Measurements from ENCODE around the gene APBA2. TPM values are rescaled to one million over a fixed set of nuclear protein-coding genes. Genes with fewer than 3 reads are reported as not detected.

Gene APBA2
- total and polyA plus RNA-seq, 10 of the 15 experiments (the other 5 are each of a cell fraction or from before 2014, with no cell fraction given): 0.06 to 0.26 (median 0.07) TPM; not detected in 7

- FAIRE-seq (no peak), DNase-seq (ENCODE audit: low read depth, low spot score) (no peak), ATAC-seq (no peak)
- Histone ChIP-seq H4K20me1 (ENCODE audit: control insufficient read depth, insufficient read depth) (no peaks in the 10 kb centered on the region), H3K9ac (ENCODE audit: control insufficient read depth, insufficient read depth, low read length) (no peak overlapping the region), H3K4me2 (ENCODE audit: control insufficient read depth, insufficient read depth) (no peak overlapping the region), H3K79me2 (ENCODE audit: control insufficient read depth, insufficient read depth, low read length) (no peaks in the 10 kb centered on the region), H3K9me3 (replicated peaks; ENCODE audit: control insufficient read depth, insufficient read depth, low read length) (no peaks in the 10 kb centered on the region), H3K27ac (ENCODE audit: control insufficient read depth, insufficient read depth) (no peak overlapping the region), H3K4me3 (no peak overlapping the region), H3K4me1 (ENCODE audit: control insufficient read depth, insufficient read depth, low read length) (no peaks in the 10 kb centered on the region), H2AFZ (ENCODE audit: control insufficient read depth, low read depth, low read length) (no peak overlapping the region), H3K36me3 (ENCODE audit: control insufficient read depth in 2 of 2, insufficient read depth in 2 of 2, low read length in 1 of 2) (no peaks in the 10 kb centered on the region), H3K27me3 (replicated peaks in 1 of 2; ENCODE audit: control insufficient read depth in 2 of 2, insufficient read depth in 2 of 2, low read length in 1 of 2) (no peaks in the 10 kb centered on the region; a peak in 1 of 4 replicates)
- no TSS peak for BruUV-seq (replicated peaks)
- WGBS (ENCODE audit: insufficient coverage, insufficient replicate concordance, low lambda C conversion rate, missing lambda C conversion rate): 17% methylated on average over 13 of the region's 13 CpGs
- ChIA-PET RAD21 (ENCODE audit: unreplicated experiment) (no interaction called here), CTCF (no interaction called here), POLR2A (no interaction called here), SMC1A (ENCODE audit: uncharacterized antibody, unreplicated experiment) (no interaction called here)
- intact Hi-C loops (cut with micrococcal nuclease; ENCODE audit: unreplicated experiment) (no loop called here), in situ Hi-C loops (cut with MboI) (loop anchor here (25.0 kb wide), 1 partner anchor 951 kb away; no protein-coding TSS in a partner anchor)
- TF ChIP-seq ZBTB11 (CRISPR knock-in tag; IDR thresholded peaks at IDR 0.05): no peak
- TF ChIP-seq ELK1 (IDR thresholded peaks at IDR 0.05; ENCODE audit: low read depth, low read length): no peak
- no peak for TF ChIP-seq FOXM1 (IDR thresholded peaks at IDR 0.05; ENCODE audit: low read depth, low read length)
- no peak for TF ChIP-seq RBBP5 (conservative IDR thresholded peaks at IDR 0.05)
- no peak for TF ChIP-seq STAT1 (conservative IDR thresholded peaks at IDR 0.05)
- no peak for TF ChIP-seq SUZ12 (IDR thresholded peaks at IDR 0.05; ENCODE audit: unreplicated experiment)
- TF ChIP-seq BRCA1 (IDR thresholded peaks at IDR 0.05; ENCODE audit: low read depth, low read length): no peak
- TF ChIP-seq TBL1XR1 (IDR thresholded peaks at IDR 0.05; ENCODE audit: low read depth, low read length): no peak
- no peak for TF ChIP-seq RCOR1 (conservative IDR thresholded peaks at IDR 0.05; ENCODE audit: low read depth, low read length)
- no peak for TF ChIP-seq BCL3 (IDR thresholded peaks at IDR 0.05; ENCODE audit: borderline replicate concordance, insufficient read depth, low read depth, low read length, poor library complexity, severe bottlenecking)
- no peak for TF ChIP-seq REST (IDR thresholded peaks at IDR 0.05; ENCODE audit: low read depth, low read length)
- TF ChIP-seq IKZF1 (conservative IDR thresholded peaks at IDR 0.05): no peak
- no peak for TF ChIP-seq ASH2L (IDR thresholded peaks at IDR 0.05; ENCODE audit: borderline replicate concordance, low read depth)
- no peak for TF ChIP-seq SMARCA5 (IDR thresholded peaks at IDR 0.05)
- TF ChIP-seq CEBPB (IDR thresholded peaks at IDR 0.05; ENCODE audit: borderline replicate concordance in 1 of 2, low read depth in 2 of 2, low read length in 2 of 2): no peak
- no peak for TF ChIP-seq CHD1 (IDR thresholded peaks at IDR 0.05; ENCODE audit: low read depth, low read length)
Observed at GRCh38 chr15:29111705-29112281, 226.0 kb downstream of the APBA2 start.
